Inflammatory macrophage treated with lipopolysaccharide for 4 hours (primary cell): Measurements from ENCODE around the gene MED15.
A peak's percentile ranks its signal among the peaks of the same experiment; 100 is the strongest.

Experiments used
- DNase-seq: peaks from one replicate; pipeline ENCODE4 v3.0.0-alpha.2; 2020

The MED15 gene

GRCh38 chr22:20573176-20573832 is 65.9 kb downstream of the MED15 start:
- DNase-seq: no peak

DNA sequence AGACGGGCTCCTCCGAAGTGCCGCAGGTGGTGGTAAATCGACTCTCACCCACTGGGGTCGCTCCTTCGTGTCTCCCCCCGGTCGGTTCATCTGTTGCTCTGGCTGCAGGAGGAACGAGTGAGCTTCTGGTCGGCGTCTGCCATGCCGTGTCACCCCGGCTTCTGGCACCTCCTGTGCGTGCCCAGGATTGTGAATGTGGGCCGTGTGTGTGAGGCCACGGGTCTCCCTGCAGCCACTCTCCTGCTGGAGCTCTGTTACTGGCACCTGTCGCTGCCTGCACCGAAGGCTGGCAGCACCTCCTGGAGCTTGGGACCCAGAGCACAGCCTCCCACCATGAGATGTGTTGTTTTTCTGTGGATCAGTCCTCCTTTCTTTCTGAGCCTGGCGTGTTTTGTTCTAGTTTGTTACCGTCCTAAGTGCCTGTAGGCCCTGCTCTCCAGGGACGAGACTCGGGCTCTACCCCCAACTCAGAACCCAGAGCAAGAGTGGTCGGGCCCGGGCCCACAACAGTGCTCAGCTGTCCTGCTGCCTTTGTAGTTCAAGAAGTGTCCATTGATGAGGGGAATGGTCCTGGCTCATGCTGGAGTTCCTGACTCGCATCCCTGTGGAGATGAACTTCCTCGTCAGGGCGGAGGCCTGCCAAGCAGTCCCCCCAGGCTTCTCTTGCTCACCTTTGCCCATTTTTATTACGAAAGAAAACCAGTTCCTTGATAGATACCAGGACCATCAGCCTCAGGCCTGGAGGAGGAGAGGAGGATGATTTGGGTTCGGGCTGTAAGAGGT is 66.6 kb downstream of the MED15 start:
- DNase-seq: no peak

GRCh38 chr22:20574920-20575353 is 67.5 kb downstream of the MED15 start:
- DNase-seq: no peak

DNA sequence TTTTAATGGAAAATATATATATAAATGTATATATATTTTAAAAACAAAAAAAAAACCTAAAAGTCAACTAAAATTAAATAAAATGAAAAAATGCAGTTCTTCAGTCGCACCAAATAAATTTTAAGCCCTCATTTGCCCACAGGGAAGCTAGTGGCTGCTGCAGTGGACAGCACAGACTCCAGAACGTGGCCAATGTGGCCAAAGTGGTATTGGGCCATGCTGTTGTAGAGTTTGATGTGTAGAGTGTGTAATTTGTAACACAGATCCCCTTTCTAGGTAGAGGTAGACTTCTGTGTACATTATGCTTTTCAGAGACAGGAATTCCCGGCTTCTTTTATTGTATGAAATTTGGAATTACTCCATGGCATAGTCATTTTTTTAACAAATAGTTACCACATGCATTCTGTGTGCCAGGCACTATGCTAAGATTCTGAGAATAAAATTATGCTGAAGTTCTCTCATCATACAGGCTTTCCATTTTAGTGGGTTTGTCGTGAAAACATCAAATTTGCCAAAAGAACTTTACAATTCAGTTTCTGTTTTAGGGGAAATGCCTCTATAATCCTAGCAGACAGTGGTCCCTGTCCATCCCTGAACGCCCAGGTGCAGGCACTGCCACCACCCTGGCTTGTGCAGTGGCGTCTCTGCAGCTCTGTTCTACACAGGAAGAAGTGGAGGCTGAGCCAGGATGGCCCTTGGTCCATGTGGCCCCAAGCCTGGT is 68.5 kb downstream of the MED15 start:
- no peak for DNase-seq

- DNase-seq: peak; percentile 82
Observed at GRCh38 chr22:20576445-20576816, 69.0 kb downstream of the MED15 start.

GRCh38 chr22:20577045-20577444 is 69.6 kb downstream of the MED15 start:
- no peak for DNase-seq

DNA sequence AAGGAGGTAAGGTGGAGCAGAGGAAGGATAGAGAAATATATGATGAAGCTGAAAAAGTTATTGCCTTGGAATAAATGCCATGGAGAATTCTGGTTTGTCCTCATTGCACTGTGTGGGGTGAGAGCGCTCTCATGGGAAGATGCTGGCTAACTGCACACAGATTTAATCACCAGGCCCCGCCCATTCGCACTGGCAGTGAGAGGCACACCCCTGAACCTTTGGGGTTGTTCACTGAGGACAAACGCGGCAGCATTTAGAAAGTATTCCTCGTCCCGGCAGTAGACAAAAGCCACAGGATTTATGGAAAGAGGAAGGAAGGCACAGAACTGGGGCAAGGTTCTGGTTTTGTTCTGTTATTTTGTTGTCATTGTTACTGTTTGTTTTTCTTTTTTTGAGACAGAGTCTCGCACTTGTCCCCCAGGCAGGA is 70.2 kb downstream of the MED15 start:
- DNase-seq: peak; percentile 6

- DNase-seq: no peak
Observed at GRCh38 chr22:20578192-20578591, 70.8 kb downstream of the MED15 start.

- DNase-seq: no peak
Observed at GRCh38 chr22:20578707-20579106, 71.3 kb downstream of the MED15 start.

DNA sequence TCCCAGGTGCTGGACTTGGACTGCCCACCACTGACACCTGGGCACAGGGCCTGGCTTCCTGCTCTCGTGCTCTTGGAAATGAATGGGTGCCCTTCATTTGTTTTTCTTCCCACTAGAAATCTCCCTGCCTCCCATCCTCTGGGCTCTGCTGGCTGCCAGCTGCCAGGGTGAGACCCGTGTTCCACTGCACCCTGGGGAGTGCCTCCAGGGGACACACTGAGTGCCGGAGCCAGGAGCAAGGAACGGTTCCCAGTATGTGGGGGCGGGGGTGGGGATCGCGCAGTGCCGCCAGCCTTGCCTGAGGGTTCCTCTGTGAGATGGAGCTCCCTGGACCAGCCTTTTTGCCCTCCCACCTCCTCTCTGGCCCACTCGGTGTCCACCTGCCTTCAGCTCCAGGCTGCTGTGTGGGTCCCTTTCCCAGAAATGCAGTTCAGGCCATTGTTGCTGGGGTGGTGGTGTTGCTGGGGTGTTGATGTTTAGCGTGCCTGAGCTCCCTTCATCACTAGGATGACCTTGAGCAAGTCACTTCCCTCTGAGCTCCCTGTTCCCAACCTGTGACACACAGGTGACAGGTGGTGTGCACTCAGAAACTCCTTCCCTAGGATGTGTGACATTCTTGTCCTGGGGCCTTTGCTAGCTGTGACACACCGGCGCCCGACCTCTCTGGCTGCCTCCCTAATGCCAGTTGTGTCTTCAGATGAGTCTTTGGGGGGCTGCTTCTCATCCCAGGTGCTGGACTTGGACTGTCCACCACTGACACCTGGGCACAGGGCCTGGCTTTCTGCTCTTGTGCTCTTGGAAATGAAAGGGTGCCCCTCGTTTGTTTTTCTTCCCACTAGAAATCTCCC is 72.1 kb downstream of the MED15 start:
- no peak for DNase-seq

DNA sequence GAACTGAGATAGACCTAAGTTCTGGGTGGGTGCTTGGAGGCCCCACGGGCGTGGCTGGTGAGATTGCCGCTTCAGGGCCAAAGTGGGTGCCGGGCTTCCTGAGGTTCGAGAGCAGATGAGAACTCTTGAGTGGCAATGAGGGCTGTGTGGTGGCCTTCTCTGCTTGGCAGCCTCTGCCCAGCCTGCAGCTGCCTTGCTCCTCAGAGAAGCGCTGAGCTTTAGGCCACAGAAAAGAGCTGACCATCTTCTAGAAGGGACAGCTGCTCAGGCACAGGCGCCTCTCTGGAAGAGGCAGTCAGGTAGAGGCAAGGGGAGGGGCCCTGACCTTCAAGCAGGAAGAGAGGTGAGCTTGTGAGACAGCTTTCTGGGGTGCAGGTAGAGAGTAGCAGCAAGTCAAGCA is 72.8 kb downstream of the MED15 start:
- no peak for DNase-seq

DNA sequence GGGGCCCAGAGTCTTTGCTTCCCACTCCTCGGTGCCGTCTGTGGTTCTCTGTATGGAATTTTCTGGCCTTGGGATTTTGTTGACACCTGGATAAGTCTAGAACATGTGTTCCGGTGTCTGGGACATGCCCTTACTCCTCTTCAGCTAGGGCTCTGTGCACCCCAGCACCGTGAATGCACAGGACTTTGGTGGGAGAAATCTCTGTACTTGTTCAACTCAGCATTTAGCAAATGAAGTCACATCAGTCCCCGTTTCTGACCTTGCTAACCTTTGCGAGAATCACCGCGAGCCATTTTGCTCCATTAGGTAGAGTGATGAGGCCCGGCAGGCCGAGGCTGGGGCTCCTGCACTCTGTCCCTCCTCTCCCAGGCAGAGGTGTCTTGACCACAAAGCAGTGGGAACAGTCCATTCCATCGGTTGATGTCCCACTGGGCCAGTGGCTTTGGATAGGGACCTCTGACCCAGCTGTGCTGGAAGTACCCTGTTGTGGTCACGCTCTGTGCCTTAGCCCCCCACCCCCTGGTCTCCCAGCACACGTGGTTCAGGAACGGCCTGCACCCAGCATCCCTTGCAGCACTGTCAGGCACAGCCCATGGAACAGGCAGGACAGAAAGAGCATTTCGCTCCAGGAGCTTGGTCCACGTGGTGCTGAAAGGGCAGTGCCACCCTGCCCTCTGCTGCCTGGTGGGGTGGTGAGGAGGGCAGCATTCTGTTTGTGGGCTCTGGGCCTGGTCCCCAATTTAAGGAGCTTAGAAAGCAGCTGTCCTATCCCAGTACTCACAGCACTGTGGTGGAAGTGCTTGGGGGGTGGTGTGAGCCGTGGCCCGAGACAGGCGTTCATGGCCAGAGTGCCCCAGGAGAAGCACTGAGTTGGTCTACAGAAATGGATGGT is 73.4 kb downstream of the MED15 start:
- DNase-seq: no peak

DNA sequence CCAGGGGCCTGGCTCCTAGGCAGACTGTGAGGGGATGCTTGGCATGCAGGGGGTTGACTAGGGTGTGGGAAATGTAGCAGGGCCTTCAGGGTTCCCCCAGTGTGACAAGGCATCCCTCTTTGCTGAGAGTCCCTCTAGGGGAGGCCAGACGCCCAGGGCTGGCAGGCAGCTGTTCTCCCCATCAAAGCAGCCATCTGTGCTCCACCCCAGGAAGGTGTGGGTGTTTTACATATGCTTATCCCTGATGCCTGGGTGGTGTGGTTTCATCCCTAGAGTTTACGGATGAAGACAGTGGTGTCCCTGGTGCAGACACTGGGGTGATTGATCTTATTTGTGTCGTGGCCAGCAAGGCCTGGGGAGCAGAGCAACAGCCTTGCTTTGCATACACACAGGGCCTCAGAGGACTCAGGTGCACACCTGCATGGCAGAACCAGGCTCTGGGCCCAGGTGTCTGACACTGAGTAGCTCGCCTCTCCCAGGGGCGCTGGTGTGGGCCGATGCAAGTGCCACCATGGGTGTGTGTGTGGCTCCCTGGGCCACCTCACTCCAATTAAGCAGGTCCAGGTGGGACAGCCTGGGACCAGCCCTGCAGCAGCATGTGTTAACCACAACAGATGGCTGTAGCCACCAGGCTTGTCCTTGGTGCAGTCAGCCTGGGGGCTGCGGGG is 74.2 kb downstream of the MED15 start:
- no peak for DNase-seq

DNA sequence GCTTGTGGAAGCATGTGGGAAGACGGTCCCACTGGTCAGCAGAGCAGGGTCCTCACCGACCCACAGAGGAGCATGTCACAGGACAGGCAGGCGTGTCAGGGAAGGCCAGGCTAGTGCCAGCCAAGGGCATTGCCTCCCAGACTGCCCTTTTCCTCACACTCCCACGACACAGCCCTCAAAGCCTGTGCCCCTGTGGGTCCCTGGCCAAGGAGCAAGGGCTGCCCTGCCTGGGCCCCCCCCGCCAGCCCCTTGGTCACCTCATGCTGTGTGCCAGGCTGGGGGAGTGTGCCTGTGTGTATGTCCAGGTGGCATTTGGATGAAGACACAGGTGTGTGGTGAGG is 74.7 kb downstream of the MED15 start:
- DNase-seq: no peak

DNA sequence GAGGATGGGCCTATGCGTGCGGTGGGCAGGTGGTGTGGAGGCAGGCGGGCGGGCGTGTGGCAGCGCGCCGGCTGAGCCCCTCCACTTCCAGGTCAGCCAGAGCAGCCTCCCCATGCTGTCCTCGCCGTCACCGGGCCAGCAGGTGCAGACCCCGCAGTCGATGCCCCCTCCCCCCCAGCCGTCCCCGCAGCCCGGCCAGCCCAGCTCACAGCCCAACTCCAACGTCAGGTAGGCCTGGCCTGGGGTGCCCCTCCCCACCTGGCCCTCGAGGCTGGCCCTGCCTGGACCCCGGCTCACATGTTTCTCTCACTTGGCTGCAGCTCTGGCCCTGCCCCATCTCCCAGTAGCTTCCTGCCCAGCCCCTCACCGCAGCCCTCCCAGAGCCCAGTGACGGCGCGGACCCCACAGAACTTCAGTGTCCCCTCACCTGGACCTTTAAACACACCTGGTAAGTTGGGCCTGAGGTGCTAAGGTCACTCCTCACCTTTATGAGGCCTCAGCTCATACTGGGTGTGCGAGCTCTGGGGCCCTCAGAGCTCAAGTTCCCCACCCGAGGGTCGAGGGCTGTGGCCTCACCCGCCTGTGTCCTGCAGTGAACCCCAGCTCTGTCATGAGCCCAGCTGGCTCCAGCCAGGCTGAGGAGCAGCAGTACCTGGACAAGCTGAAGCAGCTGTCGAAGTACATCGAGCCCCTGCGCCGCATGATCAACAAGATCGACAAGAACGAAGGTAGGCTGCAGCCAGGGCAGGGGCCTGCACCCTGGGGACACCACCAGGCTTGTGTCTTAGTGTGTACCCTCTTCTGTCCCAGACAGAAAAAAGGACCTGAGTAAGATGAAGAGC is 75.3 kb downstream of the MED15 start:
- DNase-seq: no peak

- no peak for DNase-seq
Observed at GRCh38 chr22:20583471-20583922, 76.1 kb downstream of the MED15 start.

DNA sequence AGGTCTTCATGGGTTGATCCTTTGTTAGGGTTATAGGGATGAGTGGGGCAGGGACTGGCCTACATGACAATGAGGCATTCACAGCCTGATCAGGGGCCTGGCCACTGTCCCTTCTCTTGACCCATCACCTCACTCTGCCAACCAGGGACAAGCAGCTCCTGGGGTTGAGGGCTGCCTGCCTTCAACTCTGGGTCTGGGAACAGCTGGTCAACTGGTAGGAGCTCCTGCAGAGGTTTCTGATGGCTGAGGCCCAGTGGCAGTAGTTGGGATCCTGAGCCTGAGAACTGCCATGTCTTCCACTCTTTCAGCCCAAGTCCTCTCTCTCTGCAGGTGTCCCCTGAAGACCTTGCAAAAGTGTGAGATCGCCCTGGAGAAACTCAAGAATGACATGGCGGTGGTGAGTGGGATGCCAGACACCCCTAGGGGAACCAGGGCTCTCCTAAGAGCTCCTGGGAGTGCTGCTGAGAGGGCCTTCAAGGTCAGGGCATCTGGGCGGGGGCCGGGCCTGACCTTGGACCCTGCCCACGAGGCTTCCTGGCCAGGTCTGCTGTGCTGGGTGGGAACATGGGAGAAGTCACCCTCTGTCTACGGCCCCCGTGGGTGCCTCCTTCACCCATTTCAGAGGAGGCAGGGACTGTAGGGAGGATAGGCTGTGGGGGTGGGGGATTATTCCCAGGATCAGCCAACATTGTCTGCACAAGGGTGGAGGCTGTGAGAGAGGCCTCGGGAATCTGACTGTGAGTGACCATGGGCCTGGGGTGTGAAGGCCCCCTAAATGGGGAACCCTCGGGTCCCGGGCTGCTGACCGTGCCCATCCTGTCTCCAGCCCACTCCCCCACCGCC is 76.8 kb downstream of the MED15 start:
- no peak for DNase-seq

DNA sequence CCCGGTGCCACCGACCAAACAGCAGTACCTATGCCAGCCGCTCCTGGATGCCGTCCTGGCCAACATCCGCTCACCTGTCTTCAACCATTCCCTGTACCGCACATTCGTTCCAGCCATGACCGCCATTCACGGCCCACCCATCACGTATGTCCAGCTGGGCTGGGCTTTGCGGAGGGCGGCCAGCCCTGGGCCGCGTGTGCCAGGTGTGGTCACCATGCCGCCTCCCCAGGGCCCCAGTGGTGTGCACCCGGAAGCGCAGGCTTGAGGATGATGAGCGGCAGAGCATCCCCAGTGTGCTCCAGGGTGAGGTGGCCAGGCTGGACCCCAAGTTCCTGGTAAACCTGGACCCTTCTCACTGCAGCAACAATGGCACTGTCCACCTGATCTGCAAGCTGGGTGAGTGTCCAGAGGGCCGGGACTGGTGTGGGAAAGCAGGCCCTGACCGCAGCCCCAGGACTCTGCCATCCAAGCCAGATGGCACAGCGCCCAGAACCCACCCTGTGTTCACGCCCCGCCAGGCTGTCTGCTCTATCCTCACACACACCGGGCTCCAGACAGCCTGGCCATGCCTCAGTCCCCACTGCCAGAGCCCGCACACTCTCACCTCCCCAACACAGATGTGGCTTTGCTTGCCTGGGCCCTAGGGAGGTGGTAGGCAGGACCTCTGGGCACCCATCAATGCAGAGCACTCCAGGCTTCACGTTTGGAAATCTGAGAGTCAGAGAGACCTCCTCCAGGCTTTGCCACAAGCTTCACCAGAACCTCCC is 77.6 kb downstream of the MED15 start:
- DNase-seq: no peak
